Panc1 (cell line): ENCODE data around the gene CST5. TPM values are rescaled to one million over a fixed set of nuclear protein-coding genes. Genes with fewer than 3 reads are reported as not detected.

Source experiments
- ATAC-seq: fragments of 200-7000 bp; cut with Tn5 transposase; 2 replicates; pipeline ENCODE4 v1.9.1; 2020; ENCODE audit warnings: mild to moderate bottlenecking, moderate library complexity
- Bru-seq: library from RNA; stranded (reverse); fragments of 400-500 nt; gene quantifications from one replicate; lab custom pipeline; 2021; lab: Mats Ljungman, UMichigan
- BruChase-seq, 2 experiments: library from RNA; stranded (reverse); fragments of 400-500 nt; gene quantifications; one replicate each; lab custom pipeline; 2021; lab: Mats Ljungman, UMichigan
- BruUV-seq: library from RNA; stranded (reverse); fragments of 400-500 nt; replicated peaks from 2 replicates; lab custom pipeline; 2021; lab: Mats Ljungman, UMichigan
- CTCF ChIA-PET: fragments of 300-600 bp; sonication (Branson Sonifier 250); formaldehyde crosslinking; loops from one replicate; lab custom pipeline; 2022; ENCODE audit warnings: antibody characterized with exemption; lab: Charles Lee
- POLR2A ChIA-PET: fragments of 300-600 bp; sonication (Branson Sonifier 250); formaldehyde crosslinking; loops from one replicate; lab custom pipeline; 2022; ENCODE audit warnings: antibody characterized with exemption; lab: Charles Lee
- DNase-seq: peaks from one replicate; pipeline ENCODE4 v3.0.0-alpha.2; 2010; ENCODE audit warnings: low read depth, low spot score
- H3K27ac ChIP-seq: 2 replicates; pipeline ENCODE4 v1.5.1; 2011; ENCODE audit warnings: mild to moderate bottlenecking, low read length, inconsistent platforms
- H3K27me3 ChIP-seq: fragments of 200-500 bp; sonication (Bioruptor generic); 2 replicates; pipeline ENCODE4 v1.6.0; 2014; ENCODE audit warnings: low read length, inconsistent platforms; ENCODE audit not compliant: control insufficient read depth, insufficient read depth
- H3K36me3 ChIP-seq: fragments of 200-500 bp; sonication (Bioruptor generic); 2 replicates; pipeline ENCODE4 v1.5.1; 2014; ENCODE audit warnings: inconsistent platforms, mild to moderate bottlenecking, low read length, moderate library complexity; ENCODE audit not compliant: control insufficient read depth, insufficient read depth
- H3K4me1 ChIP-seq: 2 replicates; pipeline ENCODE4 v1.5.1; 2011; ENCODE audit warnings: inconsistent platforms, mild to moderate bottlenecking, low read length, moderate library complexity; ENCODE audit not compliant: control insufficient read depth, insufficient read depth
- H3K4me3 ChIP-seq, 2 experiments: 2 replicates each; pipeline ENCODE4 v1.5.1; 2011 to 2012; ENCODE audit warnings: low read depth in 2 of 2, low read length in 2 of 2, mild to moderate bottlenecking in 2 of 2, inconsistent platforms in 1 of 2, moderate library complexity in 1 of 2
- H3K9me3 ChIP-seq: fragments of 200-500 bp; sonication (Bioruptor generic); 2 replicates; pipeline ENCODE4 v1.5.1; 2014; ENCODE audit warnings: low read depth, mild to moderate bottlenecking, inconsistent platforms, low read length, moderate library complexity; ENCODE audit not compliant: control insufficient read depth, insufficient read depth
- POLR2AphosphoS5 ChIP-seq: IDR thresholded peaks from 2 replicates; pipeline ENCODE4 v1.6.1; 2012; ENCODE audit warnings: mild to moderate bottlenecking, low read depth, low read length, moderate library complexity
- SIN3A ChIP-seq: IDR thresholded peaks from 2 replicates; pipeline ENCODE4 v1.6.1; 2012; ENCODE audit warnings: low read depth, mild to moderate bottlenecking, low read length, moderate library complexity, borderline replicate concordance; ENCODE audit not compliant: insufficient read depth
- TCF7L2 ChIP-seq: IDR thresholded peaks from 2 replicates; pipeline ENCODE4 v1.6.1; 2011; ENCODE audit warnings: mild to moderate bottlenecking, low read depth, low read length, inconsistent platforms
- in situ Hi-C: cut with HindIII; loops from 2 replicates; pipeline ENCODE4 v1.10.0; 2016; ENCODE audit warnings: low sequenced_read_pairs, low pct_unique_long_range_greater_than_20kb
- intact Hi-C: fragments of 100-400 bp; cut with micrococcal nuclease; formaldehyde crosslinking; loops from one replicate; pipeline ENCODE4 v1.10.0; 2022; ENCODE audit not compliant: unreplicated experiment
- long read RNA-seq: library from polyadenylated mRNA; unstranded; transcript quantifications from one replicate; pipeline ENCODE4 v2.0.0, GENCODE V29; 2021; ENCODE audit not compliant: unreplicated experiment
- polyA plus RNA-seq: library from polyadenylated mRNA; unstranded; fragments of >200 nt; gene quantifications from one replicate; pipeline ENCODE4 v1.2.1, GENCODE V29; 2012; ENCODE audit warnings: missing spikeins; ENCODE audit not compliant: insufficient read length
- total RNA-seq: library from RNA; stranded (reverse); gene quantifications from one replicate; pipeline ENCODE4 v1.2.1, GENCODE V29; 2021; ENCODE audit not compliant: unreplicated experiment
- TF ChIP-seq, protein P1 (sequence below), 2 experiments: IDR thresholded peaks; 2 replicates each; pipeline ENCODE4 v1.6.1; 2011 to 2012; ENCODE audit warnings: low read depth in 2 of 2, control low read depth in 1 of 2, low read length in 1 of 2, mild to moderate bottlenecking in 1 of 2, moderate library complexity in 1 of 2; ENCODE audit not compliant: insufficient read depth in 1 of 2
- TF ChIP-seq, protein P2 (sequence below): fragments of 450-650 bp; IDR thresholded peaks from 2 replicates; pipeline ENCODE4 v1.5.1; 2017; ENCODE audit warnings: mild to moderate bottlenecking

Gene CST5, protein sequence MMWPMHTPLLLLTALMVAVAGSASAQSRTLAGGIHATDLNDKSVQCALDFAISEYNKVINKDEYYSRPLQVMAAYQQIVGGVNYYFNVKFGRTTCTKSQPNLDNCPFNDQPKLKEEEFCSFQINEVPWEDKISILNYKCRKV
- total RNA-seq (not detected), Bru-seq, nascent RNA (not detected), BruChase-seq, experiment 1, labeled RNA remaining after a 2-hour chase (not detected), BruChase-seq, experiment 2, labeled RNA remaining after a 6-hour chase (not detected)
- polyA plus RNA-seq, result not detected
- long read RNA-seq, result 0 reads

DNA sequence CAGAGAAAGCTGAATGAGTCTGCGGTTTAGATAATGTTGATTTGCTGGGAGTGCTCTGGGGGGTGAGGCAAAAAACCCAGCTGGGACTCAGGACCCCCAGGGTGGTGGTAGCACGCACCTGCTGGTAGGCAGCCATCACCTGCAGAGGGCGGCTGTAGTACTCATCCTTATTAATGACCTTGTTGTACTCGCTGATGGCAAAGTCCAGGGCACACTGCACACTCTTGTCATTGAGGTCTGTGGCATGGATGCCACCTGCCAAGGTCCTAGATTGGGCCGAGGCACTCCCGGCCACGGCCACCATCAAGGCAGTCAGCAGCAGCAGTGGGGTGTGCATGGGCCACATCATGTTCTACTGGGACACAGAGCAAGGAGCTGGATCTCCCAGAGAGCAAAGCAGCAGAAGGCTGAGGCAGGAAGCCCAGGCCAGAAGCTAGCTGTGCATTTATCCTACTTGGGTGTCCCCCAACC lies at the start of gene CST5:
CST5 (minus strand) TSS at position 421 of the 471 bp plus-strand sequence; CDS start at position 349, 72 bp downstream.
- intact Hi-C loops, result no loop called here
- ChIA-PET CTCF (no interaction called here), POLR2A (no interaction called here)
- in situ Hi-C loops, result no loop called here
- no peak within 1 kb of the TSS for H3K27ac ChIP-seq
- H3K9me3 ChIP-seq, result no peaks in the 10 kb centered on the region
- H3K27me3 ChIP-seq, result no peaks in the 10 kb centered on the region; the same call in 1 of the 2 replicates
- H3K36me3 ChIP-seq, result no peaks in the 10 kb centered on the region
- no peaks in the 10 kb centered on the region for H3K4me1 ChIP-seq
- H3K4me3 ChIP-seq, result no peak within 1 kb of the TSS
- ATAC-seq (no peak), DNase-seq (no peak)
- TF ChIP-seq POLR2AphosphoS5, result no peak
- no peak for TF ChIP-seq TCF7L2
- TF ChIP-seq, protein P1, sequence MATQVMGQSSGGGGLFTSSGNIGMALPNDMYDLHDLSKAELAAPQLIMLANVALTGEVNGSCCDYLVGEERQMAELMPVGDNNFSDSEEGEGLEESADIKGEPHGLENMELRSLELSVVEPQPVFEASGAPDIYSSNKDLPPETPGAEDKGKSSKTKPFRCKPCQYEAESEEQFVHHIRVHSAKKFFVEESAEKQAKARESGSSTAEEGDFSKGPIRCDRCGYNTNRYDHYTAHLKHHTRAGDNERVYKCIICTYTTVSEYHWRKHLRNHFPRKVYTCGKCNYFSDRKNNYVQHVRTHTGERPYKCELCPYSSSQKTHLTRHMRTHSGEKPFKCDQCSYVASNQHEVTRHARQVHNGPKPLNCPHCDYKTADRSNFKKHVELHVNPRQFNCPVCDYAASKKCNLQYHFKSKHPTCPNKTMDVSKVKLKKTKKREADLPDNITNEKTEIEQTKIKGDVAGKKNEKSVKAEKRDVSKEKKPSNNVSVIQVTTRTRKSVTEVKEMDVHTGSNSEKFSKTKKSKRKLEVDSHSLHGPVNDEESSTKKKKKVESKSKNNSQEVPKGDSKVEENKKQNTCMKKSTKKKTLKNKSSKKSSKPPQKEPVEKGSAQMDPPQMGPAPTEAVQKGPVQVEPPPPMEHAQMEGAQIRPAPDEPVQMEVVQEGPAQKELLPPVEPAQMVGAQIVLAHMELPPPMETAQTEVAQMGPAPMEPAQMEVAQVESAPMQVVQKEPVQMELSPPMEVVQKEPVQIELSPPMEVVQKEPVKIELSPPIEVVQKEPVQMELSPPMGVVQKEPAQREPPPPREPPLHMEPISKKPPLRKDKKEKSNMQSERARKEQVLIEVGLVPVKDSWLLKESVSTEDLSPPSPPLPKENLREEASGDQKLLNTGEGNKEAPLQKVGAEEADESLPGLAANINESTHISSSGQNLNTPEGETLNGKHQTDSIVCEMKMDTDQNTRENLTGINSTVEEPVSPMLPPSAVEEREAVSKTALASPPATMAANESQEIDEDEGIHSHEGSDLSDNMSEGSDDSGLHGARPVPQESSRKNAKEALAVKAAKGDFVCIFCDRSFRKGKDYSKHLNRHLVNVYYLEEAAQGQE (IDR thresholded peaks at IDR 0.05; ENCODE audit: insufficient read depth in 1 of 2, low read depth in 2 of 2, low read length in 1 of 2), result no peak
- TF ChIP-seq SIN3A, result no peak
- no TSS peak for BruUV-seq

DNA sequence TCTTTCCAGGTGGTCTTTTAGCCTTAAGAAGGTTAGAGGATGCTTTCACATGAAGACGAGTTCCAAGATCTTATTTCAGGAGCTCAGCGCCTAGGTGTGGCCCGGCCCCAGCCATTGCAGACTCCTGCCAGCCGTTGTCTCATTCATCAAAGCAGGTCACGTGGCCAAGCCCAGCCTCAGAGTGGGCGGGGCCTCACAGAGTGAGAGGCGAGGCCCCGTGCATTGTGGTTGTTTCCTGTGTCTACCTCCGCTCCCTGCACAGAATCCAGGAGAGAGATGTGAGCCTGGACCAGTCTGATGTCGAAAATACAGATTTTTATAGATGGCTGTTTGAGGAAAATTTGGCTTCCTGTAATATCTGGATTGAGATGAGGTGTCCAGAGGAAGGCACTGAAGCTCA lies 49.2 kb upstream of the CST5 start:
- in situ Hi-C loops (no loop called here), intact Hi-C loops (no loop called here)
- no peaks in the 10 kb centered on the region for H3K4me1 ChIP-seq
- CTCF ChIA-PET, result no interaction called here
- H3K27ac ChIP-seq, result no peak overlapping the region
- ATAC-seq, result no peak
- no peaks in the 10 kb centered on the region; the same call in 1 of the 2 replicates for H3K27me3 ChIP-seq
- H3K36me3 ChIP-seq, result no peaks in the 10 kb centered on the region
- H3K9me3 ChIP-seq, result no peaks in the 10 kb centered on the region
- no peak for DNase-seq
- no peak overlapping the region for H3K4me3 ChIP-seq
- TF ChIP-seq POLR2AphosphoS5 (no peak), SIN3A (no peak), TCF7L2 (no peak)
- TF ChIP-seq, protein P2, sequence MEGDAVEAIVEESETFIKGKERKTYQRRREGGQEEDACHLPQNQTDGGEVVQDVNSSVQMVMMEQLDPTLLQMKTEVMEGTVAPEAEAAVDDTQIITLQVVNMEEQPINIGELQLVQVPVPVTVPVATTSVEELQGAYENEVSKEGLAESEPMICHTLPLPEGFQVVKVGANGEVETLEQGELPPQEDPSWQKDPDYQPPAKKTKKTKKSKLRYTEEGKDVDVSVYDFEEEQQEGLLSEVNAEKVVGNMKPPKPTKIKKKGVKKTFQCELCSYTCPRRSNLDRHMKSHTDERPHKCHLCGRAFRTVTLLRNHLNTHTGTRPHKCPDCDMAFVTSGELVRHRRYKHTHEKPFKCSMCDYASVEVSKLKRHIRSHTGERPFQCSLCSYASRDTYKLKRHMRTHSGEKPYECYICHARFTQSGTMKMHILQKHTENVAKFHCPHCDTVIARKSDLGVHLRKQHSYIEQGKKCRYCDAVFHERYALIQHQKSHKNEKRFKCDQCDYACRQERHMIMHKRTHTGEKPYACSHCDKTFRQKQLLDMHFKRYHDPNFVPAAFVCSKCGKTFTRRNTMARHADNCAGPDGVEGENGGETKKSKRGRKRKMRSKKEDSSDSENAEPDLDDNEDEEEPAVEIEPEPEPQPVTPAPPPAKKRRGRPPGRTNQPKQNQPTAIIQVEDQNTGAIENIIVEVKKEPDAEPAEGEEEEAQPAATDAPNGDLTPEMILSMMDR, result no peak
- TF ChIP-seq, protein P1 (IDR thresholded peaks at IDR 0.05; ENCODE audit: insufficient read depth in 1 of 2, low read depth in 2 of 2, low read length in 1 of 2), result no peak
- POLR2A ChIA-PET, result no interaction called here
- BruUV-seq, result no TSS peak
